Measurements from ENCODE around the gene ARMC12. TPM values are rescaled to one million over a fixed set of nuclear protein-coding genes. Genes with fewer than 3 reads are reported as not detected.
A peak's percentile ranks its signal among the peaks of the same experiment; 100 is the strongest.

Gene ARMC12
- total and polyA plus RNA-seq, 10 of the 15 experiments (the other 5 are each of a cell fraction or from before 2014, with no cell fraction given), result 0.10 to 1.6 (median 0.62) TPM

GRCh38 chr6:35731736-35732532 is 4.9 kb upstream of the ARMC12 start (continued):
- TF ChIP-seq ZNF592 (IDR thresholded peaks at IDR 0.05) (no peak), RELB (IDR thresholded peaks at IDR 0.05; ENCODE audit: low read depth) (peak; percentile 65; the same call in 1 of the 2 replicates), POU2F2 (IDR thresholded peaks at IDR 0.05; ENCODE audit: borderline replicate concordance, low read depth, low read length) (peak; percentile 40; the same call in 2 of the 3 replicates), FOXM1 (IDR thresholded peaks at IDR 0.05; ENCODE audit: low read depth, low read length) (peak; percentile 63; the same call in 1 of the 2 replicates), CREB1 (IDR thresholded peaks at IDR 0.05; ENCODE audit: low read depth) (peak; percentile 52), RAD21 (IDR thresholded peaks at IDR 0.05; ENCODE audit: insufficient read depth, low read depth, low read length) (no peak), JUNB (IDR thresholded peaks at IDR 0.05) (no peak), PBX3 (IDR thresholded peaks at IDR 0.05; ENCODE audit: insufficient replicate concordance, low read depth, low read length) (no peak), MEF2B (IDR thresholded peaks at IDR 0.05; ENCODE audit: partially characterized antibody, poor library complexity, severe bottlenecking) (peak; percentile 30), RCOR1 (conservative IDR thresholded peaks at IDR 0.05; ENCODE audit: low read depth, low read length) (no peak), RAD51 (IDR thresholded peaks at IDR 0.05) (no peak), YY1 (IDR thresholded peaks at IDR 0.05; ENCODE audit: low read depth, low read length) (peak; percentile 37; the same call in 1 of the 2 replicates), BHLHE40 (IDR thresholded peaks at IDR 0.05; ENCODE audit: borderline replicate concordance in 1 of 2, low read depth in 2 of 2, low read length in 1 of 2) (peak; percentile 94 to 95), POLR2AphosphoS2 (IDR thresholded peaks at IDR 0.05; ENCODE audit: low read depth, low read length) (no peak), ATF2 (IDR thresholded peaks at IDR 0.05; ENCODE audit: low read length) (no peak), ASH2L (IDR thresholded peaks at IDR 0.05; ENCODE audit: borderline replicate concordance, low read depth) (0 out of 2 replicates have a peak, but pooled peaks have one; percentile 91), NR2F1 (conservative IDR thresholded peaks at IDR 0.05) (peak; percentile 80; the same call in 1 of the 2 replicates), CHD4 (IDR thresholded peaks at IDR 0.05) (no peak), RUNX3 (IDR thresholded peaks at IDR 0.05; ENCODE audit: low read length) (peak; percentile 15), NFYA (IDR thresholded peaks at IDR 0.05; ENCODE audit: borderline replicate concordance, low read depth, low read length) (no peak), SUPT20H (IDR thresholded peaks at IDR 0.05; ENCODE audit: borderline replicate concordance, control insufficient read depth, low read depth, low read length) (no peak), SP1 (IDR thresholded peaks at IDR 0.05; ENCODE audit: low read depth, low read length) (peak; percentile 83)

Measured in GM12878 (cell line).